ENCODE data around the gene MUC5B. TPM values are rescaled to one million over a fixed set of nuclear protein-coding genes. Genes with fewer than 3 reads are reported as not detected.

MUC5B gene
- total RNA-seq, 1 donor: not detected

DNA sequence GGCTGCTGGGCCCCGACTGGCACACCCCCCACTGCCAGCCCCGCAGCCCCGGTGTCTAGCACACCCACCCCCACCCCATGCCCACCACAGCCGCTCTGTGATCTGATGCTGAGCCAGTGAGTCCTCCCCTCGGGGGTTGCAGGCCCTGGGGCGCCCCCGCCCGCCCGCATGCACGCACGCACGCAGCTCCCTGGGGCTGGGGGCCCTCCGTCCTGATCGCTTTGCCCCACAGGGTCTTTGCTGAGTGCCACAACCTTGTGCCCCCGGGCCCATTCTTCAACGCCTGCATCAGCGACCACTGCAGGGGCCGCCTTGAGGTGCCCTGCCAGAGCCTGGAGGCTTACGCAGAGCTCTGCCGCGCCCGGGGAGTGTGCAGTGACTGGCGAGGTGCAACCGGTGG is 32.3 kb downstream of the MUC5B start:
- TF ChIP-seq, protein P1, sequence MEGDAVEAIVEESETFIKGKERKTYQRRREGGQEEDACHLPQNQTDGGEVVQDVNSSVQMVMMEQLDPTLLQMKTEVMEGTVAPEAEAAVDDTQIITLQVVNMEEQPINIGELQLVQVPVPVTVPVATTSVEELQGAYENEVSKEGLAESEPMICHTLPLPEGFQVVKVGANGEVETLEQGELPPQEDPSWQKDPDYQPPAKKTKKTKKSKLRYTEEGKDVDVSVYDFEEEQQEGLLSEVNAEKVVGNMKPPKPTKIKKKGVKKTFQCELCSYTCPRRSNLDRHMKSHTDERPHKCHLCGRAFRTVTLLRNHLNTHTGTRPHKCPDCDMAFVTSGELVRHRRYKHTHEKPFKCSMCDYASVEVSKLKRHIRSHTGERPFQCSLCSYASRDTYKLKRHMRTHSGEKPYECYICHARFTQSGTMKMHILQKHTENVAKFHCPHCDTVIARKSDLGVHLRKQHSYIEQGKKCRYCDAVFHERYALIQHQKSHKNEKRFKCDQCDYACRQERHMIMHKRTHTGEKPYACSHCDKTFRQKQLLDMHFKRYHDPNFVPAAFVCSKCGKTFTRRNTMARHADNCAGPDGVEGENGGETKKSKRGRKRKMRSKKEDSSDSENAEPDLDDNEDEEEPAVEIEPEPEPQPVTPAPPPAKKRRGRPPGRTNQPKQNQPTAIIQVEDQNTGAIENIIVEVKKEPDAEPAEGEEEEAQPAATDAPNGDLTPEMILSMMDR (IDR thresholded peaks at IDR 0.05; ENCODE audit: insufficient read depth, low read length): no peak
- no peak overlapping the region for H3K4me3 ChIP-seq (ENCODE audit: low read depth, low read length)
- no peak for DNase-seq (ENCODE audit: low read depth)

DNA sequence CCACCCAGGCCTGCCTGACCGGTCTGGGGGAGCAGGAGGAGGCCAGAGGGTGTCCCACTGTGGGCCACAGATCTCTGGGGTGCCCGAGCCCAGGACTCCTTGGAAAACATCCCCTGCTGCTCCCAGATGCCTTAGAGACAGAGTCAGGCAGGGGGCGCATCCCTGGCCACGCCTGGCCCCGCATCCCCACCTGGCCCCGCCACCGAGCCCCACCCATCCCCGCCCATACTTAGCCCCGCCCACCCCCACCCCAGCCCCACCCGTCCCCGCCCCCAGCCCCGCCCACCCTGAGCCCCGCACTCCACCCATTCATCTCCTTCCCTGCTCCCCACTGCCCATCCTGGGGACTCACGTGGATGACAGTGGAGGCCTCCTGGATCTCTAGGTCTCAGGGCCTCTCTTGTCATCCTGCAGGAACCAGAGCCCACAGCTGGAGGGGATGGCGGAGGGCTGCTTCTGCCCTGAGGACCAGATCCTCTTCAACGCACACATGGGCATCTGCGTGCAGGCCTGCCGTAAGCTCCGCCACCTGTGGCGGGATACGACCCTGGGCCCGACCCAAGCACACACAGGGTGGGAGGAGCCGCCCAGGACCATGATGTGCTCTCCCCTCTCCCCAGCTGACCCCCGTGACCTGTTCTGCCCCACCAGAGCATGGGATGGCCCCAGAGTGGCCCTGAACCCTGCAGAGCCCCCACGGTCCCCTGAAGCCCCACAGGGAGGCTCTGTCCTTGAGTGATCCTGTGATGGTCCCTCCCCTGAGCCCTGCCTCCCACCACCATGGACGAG is 33.6 kb downstream of the MUC5B start:
- H3K4me3 ChIP-seq (ENCODE audit: low read depth, low read length): no peak overlapping the region
- TF ChIP-seq, protein P1 (IDR thresholded peaks at IDR 0.05; ENCODE audit: insufficient read depth, low read length): no peak
- DNase-seq (ENCODE audit: low read depth): no peak

DNA sequence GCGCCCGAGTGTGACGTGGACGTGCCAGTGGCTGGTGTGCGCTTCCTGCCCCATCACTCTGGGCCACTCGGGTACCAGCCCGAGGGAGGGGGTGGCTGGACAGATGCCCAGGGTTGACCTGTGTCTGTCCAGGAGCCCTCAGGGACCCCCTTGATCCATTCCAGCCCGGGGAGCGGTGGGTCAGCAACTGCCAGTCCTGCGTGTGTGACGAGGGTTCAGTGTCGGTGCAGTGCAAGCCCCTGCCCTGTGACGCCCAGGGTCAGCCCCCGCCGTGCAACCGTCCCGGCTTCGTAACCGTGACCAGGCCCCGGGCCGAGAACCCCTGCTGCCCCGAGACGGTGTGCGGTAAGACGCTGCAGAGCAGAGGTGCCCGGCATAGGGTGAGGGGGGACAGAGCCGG is 34.5 kb downstream of the MUC5B start:
- TF ChIP-seq, protein P1 (IDR thresholded peaks at IDR 0.05; ENCODE audit: insufficient read depth, low read length): no peak
- DNase-seq (ENCODE audit: low read depth): no peak
- H3K4me3 ChIP-seq (ENCODE audit: low read depth, low read length): no peak overlapping the region

DNA sequence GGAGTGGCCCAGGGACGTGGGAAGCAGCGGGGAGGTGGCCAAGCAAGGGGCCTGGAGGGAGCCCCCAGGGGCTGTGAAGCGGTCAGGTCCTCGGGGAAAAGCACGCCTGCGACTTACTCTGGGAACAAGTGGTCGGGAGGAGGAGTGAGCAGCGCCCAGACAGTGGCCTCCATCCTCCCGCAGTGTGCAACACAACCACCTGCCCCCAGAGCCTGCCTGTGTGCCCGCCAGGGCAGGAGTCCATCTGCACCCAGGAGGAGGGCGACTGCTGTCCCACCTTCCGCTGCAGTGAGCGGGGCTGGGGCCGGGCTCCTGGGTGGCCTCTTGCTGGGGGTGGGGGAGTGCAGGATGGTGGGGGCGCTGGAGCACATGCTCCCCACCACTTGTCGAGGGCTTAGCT is 35.0 kb downstream of the MUC5B start:
- TF ChIP-seq, protein P1 (IDR thresholded peaks at IDR 0.05; ENCODE audit: insufficient read depth, low read length): no peak
- no peak overlapping the region for H3K4me3 ChIP-seq (ENCODE audit: low read depth, low read length)
- no peak for DNase-seq (ENCODE audit: low read depth)

DNA sequence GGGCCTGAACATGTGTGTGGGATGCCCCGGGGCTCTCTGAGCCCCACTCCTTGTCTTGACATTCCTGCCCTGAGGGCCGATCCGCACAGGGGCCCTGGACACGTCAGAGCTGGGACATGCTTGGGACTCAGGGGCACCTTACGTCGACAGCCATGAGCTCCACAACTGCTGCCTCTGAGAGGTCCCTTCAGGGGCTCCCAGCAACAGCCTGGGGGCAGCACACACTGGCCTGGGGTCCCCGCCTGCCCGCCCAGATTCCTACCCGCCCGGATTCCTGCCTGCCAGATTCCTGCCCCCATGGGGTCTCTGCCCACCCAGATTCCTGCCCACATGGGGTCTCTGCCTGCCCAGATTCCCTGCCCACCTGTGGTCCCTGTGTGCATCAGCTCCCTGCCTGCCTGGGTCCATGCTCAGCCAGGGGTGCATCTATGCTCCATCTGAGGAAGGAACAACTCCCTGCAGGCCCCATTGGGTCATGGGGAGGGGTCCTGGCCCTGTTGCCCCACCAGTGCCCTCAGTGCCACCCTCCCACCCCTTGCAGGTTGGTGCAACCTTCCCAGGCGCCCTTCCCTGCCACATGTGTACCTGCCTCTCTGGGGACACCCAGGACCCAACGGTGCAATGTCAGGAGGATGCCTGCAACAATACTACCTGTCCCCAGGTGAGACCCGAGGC is 35.7 kb downstream of the MUC5B start:
- DNase-seq (ENCODE audit: low read depth): no peak
- TF ChIP-seq, protein P1 (IDR thresholded peaks at IDR 0.05; ENCODE audit: insufficient read depth, low read length): no peak
- H3K4me3 ChIP-seq (ENCODE audit: low read depth, low read length): no peak overlapping the region

DNA sequence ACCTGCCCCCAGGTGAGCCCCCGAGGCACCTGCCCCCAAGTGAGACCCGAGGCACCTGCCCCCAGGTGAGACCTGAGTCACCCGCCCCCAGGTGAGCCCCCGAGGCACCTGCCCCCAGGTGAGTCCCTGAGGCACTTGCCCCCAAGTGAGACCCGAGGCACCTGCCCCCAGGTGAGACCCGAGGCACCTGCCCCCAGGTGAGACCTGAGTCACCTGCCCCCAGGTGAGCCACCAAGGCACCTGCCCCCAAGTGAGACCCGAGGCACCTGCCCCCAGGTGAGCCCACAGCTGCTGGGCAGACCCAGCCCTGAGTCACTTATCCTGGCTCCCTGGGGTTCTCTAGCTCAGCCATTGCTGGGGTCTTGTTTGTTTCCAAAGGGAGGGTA is 36.2 kb downstream of the MUC5B start:
- TF ChIP-seq, protein P1 (IDR thresholded peaks at IDR 0.05; ENCODE audit: insufficient read depth, low read length): no peak
- no peak overlapping the region for H3K4me3 ChIP-seq (ENCODE audit: low read depth, low read length)
- DNase-seq (ENCODE audit: low read depth): no peak

Measured in fibroblast of the aortic adventitia (primary cell).